ENCODE measurements around the gene EIF3L.
"Not testable (repeated sequence)": the region's sequence is repeated elsewhere in the genome, so short reads cannot be mapped to it uniquely, and the experiment has no call there.

EIF3L gene

GRCh38 chr22:37849089-37849751 is at the start of gene EIF3L:
TSS of gene EIF3L (plus strand) at chr22:37849419. CDS start at chr22:37849450, 31 bp downstream.
- Histone ChIP-seq H3K27ac (ENCODE audit: low read depth, low read length) (peak within 1 kb of the TSS; percentile 86), H3K79me2 (ENCODE audit: control insufficient read depth, insufficient read depth, low read length, unreplicated experiment) (peaks cover 40% of the 10 kb centered on the region), H2AFZ (ENCODE audit: low read length, unreplicated experiment) (no peak within 1 kb of the TSS), H3K27me3 (ENCODE audit: insufficient read depth, low read length) (no peaks in the 10 kb centered on the region), H3K4me1 (ENCODE audit: control insufficient read depth, insufficient read depth, low read length, unreplicated experiment) (peaks cover 12% of the 10 kb centered on the region), H3K36me3 (ENCODE audit: insufficient read depth, low read length) (peaks cover 13% of the 10 kb centered on the region; the same call in 1 of the 2 replicates), H3K4me3 (ENCODE audit: low read depth, low read length) (peak within 1 kb of the TSS; percentile 100)

- H3K27me3 ChIP-seq (ENCODE audit: insufficient read depth, low read length); H3K36me3 ChIP-seq (ENCODE audit: insufficient read depth, low read length); H3K79me2 ChIP-seq (ENCODE audit: control insufficient read depth, insufficient read depth, low read length, unreplicated experiment); H3K4me1 ChIP-seq (ENCODE audit: control insufficient read depth, insufficient read depth, low read length, unreplicated experiment); H3K4me3 ChIP-seq (ENCODE audit: low read depth, low read length); H2AFZ ChIP-seq (ENCODE audit: low read length, unreplicated experiment); H3K27ac ChIP-seq (ENCODE audit: low read depth, low read length): not testable (repeated sequence)
Measured at GRCh38 chr22:37799979-37800378, 49.2 kb upstream of the EIF3L start.

GRCh38 chr22:37801946-37802309 is 47.3 kb upstream of the EIF3L start:
- Histone ChIP-seq H3K27ac (ENCODE audit: low read depth, low read length) (no peak overlapping the region), H3K4me3 (ENCODE audit: low read depth, low read length) (peak overlapping the region; percentile 90), H2AFZ (ENCODE audit: low read length, unreplicated experiment) (no peak overlapping the region), H3K36me3 (ENCODE audit: insufficient read depth, low read length) (no peaks in the 10 kb centered on the region), H3K4me1 (ENCODE audit: control insufficient read depth, insufficient read depth, low read length, unreplicated experiment) (peaks cover 3% of the 10 kb centered on the region), H3K27me3 (ENCODE audit: insufficient read depth, low read length) (no peaks in the 10 kb centered on the region), H3K79me2 (ENCODE audit: control insufficient read depth, insufficient read depth, low read length, unreplicated experiment) (peaks cover 16% of the 10 kb centered on the region)

GRCh38 chr22:37802310-37803194 is 46.7 kb upstream of the EIF3L start:
- Histone ChIP-seq H2AFZ (ENCODE audit: low read length, unreplicated experiment) (peak overlapping the region; percentile 97), H3K4me1 (ENCODE audit: control insufficient read depth, insufficient read depth, low read length, unreplicated experiment) (peaks cover 3% of the 10 kb centered on the region), H3K36me3 (ENCODE audit: insufficient read depth, low read length) (no peaks in the 10 kb centered on the region), H3K27ac (ENCODE audit: low read depth, low read length) (no peak overlapping the region), H3K79me2 (ENCODE audit: control insufficient read depth, insufficient read depth, low read length, unreplicated experiment) (peaks cover 17% of the 10 kb centered on the region), H3K4me3 (ENCODE audit: low read depth, low read length) (peak overlapping the region; percentile 90), H3K27me3 (ENCODE audit: insufficient read depth, low read length) (no peaks in the 10 kb centered on the region)

- no peaks in the 10 kb centered on the region for H3K27me3 ChIP-seq (ENCODE audit: insufficient read depth, low read length)
- peaks cover 3% of the 10 kb centered on the region for H3K4me1 ChIP-seq (ENCODE audit: control insufficient read depth, insufficient read depth, low read length, unreplicated experiment)
- H3K36me3 ChIP-seq (ENCODE audit: insufficient read depth, low read length) = no peaks in the 10 kb centered on the region
- H2AFZ ChIP-seq (ENCODE audit: low read length, unreplicated experiment) = no peak overlapping the region
- H3K27ac ChIP-seq (ENCODE audit: low read depth, low read length) = no peak overlapping the region
- peak overlapping the region; percentile 90 for H3K4me3 ChIP-seq (ENCODE audit: low read depth, low read length)
- H3K79me2 ChIP-seq (ENCODE audit: control insufficient read depth, insufficient read depth, low read length, unreplicated experiment) = peaks cover 17% of the 10 kb centered on the region
Measured at GRCh38 chr22:37803195-37803638, 46.0 kb upstream of the EIF3L start.

- H3K4me3 ChIP-seq (ENCODE audit: low read depth, low read length) = peak overlapping the region; percentile 94; the same call in 1 of the 2 replicates
Measured at GRCh38 chr22:37803639-37804351, 45.4 kb upstream of the EIF3L start.

GRCh38 chr22:37804352-37804880 is 44.8 kb upstream of the EIF3L start:
- H3K27me3 ChIP-seq (ENCODE audit: insufficient read depth, low read length) = no peaks in the 10 kb centered on the region
- H3K36me3 ChIP-seq (ENCODE audit: insufficient read depth, low read length) = no peaks in the 10 kb centered on the region
- H3K27ac ChIP-seq (ENCODE audit: low read depth, low read length) = peak overlapping the region; percentile 19; the same call in 1 of the 2 replicates
- peaks cover 3% of the 10 kb centered on the region for H3K4me1 ChIP-seq (ENCODE audit: control insufficient read depth, insufficient read depth, low read length, unreplicated experiment)
- no peak overlapping the region for H2AFZ ChIP-seq (ENCODE audit: low read length, unreplicated experiment)
- peaks cover 17% of the 10 kb centered on the region for H3K79me2 ChIP-seq (ENCODE audit: control insufficient read depth, insufficient read depth, low read length, unreplicated experiment)
- peak overlapping the region; percentile 94 for H3K4me3 ChIP-seq (ENCODE audit: low read depth, low read length)

More at GRCh38 chr22:37803639-37804351, 45.4 kb upstream of the EIF3L start:
- no peak overlapping the region for H2AFZ ChIP-seq (ENCODE audit: low read length, unreplicated experiment)
- H3K36me3 ChIP-seq (ENCODE audit: insufficient read depth, low read length) = no peaks in the 10 kb centered on the region
- H3K27ac ChIP-seq (ENCODE audit: low read depth, low read length) = no peak overlapping the region
- H3K4me1 ChIP-seq (ENCODE audit: control insufficient read depth, insufficient read depth, low read length, unreplicated experiment) = peaks cover 3% of the 10 kb centered on the region
- H3K27me3 ChIP-seq (ENCODE audit: insufficient read depth, low read length) = no peaks in the 10 kb centered on the region
- peaks cover 17% of the 10 kb centered on the region for H3K79me2 ChIP-seq (ENCODE audit: control insufficient read depth, insufficient read depth, low read length, unreplicated experiment)

GRCh38 chr22:37804881-37805809 is 44.1 kb upstream of the EIF3L start:
- Histone ChIP-seq H3K79me2 (ENCODE audit: control insufficient read depth, insufficient read depth, low read length, unreplicated experiment) (peaks cover 17% of the 10 kb centered on the region), H3K27me3 (ENCODE audit: insufficient read depth, low read length) (no peaks in the 10 kb centered on the region), H3K4me3 (ENCODE audit: low read depth, low read length) (peak overlapping the region; percentile 94), H3K27ac (ENCODE audit: low read depth, low read length) (peak overlapping the region; percentile 43; the same call in 1 of the 2 replicates), H2AFZ (ENCODE audit: low read length, unreplicated experiment) (peak overlapping the region; percentile 68), H3K36me3 (ENCODE audit: insufficient read depth, low read length) (no peaks in the 10 kb centered on the region), H3K4me1 (ENCODE audit: control insufficient read depth, insufficient read depth, low read length, unreplicated experiment) (peaks cover 3% of the 10 kb centered on the region)

- Histone ChIP-seq H3K36me3 (ENCODE audit: insufficient read depth, low read length) (no peaks in the 10 kb centered on the region), H2AFZ (ENCODE audit: low read length, unreplicated experiment) (peak overlapping the region; percentile 68), H3K4me1 (ENCODE audit: control insufficient read depth, insufficient read depth, low read length, unreplicated experiment) (peaks cover 3% of the 10 kb centered on the region), H3K4me3 (ENCODE audit: low read depth, low read length) (peak overlapping the region; percentile 94), H3K27ac (ENCODE audit: low read depth, low read length) (peak overlapping the region; percentile 43; the same call in 1 of the 2 replicates), H3K27me3 (ENCODE audit: insufficient read depth, low read length) (no peaks in the 10 kb centered on the region), H3K79me2 (ENCODE audit: control insufficient read depth, insufficient read depth, low read length, unreplicated experiment) (peaks cover 17% of the 10 kb centered on the region)
Measured at GRCh38 chr22:37805810-37806277, 43.4 kb upstream of the EIF3L start.
